GM18870 (cell line): Measurements from ENCODE around the gene CD247.

ENCODE experiments used
- ATAC-seq: cut with Tn5 transposase; IDR thresholded peaks from one replicate; pipeline ENCODE4 v1.9.1; 2021; ENCODE audit warnings: moderate library complexity; ENCODE audit not compliant: unreplicated experiment

CD247 gene

DNA sequence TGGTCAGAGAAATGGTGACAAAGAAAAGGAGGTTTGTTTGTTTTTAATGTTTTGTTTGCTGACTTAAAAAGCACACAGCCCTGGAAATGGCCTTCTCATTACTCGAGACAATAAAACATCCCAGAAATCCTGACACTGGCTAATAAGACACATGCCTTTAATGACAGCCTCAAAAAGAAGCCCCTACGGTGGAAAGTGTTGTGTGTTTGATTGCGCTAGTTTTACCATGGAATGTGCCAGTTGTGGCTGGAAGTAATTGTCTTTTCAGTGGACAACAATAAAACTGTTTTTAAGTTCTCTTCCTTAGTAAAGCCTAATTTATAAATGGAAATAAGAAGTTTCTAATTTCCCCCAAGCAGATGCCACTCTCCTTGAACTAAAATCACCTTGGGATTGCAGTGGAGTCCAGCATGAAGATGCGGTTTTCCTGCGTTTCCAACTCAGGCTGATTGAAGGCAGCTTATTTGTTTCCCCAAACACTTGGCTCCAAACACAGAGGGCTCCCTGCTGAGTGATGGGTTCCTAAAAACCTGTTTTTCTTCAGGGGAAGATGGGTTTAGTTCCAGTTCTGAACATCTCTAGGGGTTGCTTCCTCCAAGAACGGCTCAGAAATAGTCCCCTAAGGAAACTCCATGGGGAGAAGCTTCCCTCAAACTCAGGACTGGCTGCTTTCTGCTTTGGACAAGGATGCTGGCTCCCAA is 54.3 kb downstream of the CD247 start:
- ATAC-seq: no peak

DNA sequence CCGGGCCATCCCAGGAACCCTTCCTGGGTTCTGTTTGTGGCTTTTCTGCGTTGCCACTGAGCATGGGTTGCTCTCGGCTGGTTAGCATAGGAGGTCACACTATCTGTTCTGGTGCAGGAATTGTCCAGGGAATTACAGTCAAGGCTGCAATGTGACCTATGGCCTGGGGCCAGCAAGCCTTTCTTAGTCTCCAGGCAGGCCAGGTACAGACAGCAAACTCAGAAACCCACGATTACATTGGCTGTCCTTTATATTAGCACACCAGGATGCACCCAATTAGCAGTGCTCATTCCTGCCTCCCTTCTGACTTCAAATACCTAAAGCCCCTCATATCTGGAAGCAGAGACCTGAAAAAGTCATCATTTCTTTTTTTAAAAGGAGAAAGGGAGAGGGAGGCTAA is 55.2 kb downstream of the CD247 start:
- no peak for ATAC-seq

DNA sequence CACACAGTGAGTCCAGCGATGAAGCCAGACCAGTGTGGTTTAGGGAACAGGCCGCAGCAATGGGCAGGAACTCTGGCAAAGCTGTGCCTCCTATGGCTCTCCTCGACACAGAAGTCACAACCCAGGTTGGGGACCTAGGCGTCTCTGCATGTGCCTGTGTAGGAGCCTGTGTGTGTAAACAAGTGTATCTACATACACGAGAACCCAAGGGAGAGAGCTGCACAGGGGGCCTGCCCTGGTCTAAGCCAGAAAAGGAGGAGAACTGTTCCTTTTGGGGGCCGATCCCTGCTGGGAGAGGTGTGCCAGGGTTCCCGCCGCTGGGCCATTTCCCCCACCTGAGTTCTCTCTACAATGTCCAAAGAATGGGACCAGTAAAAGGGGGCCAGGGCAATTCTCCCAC is 56.0 kb downstream of the CD247 start:
- ATAC-seq: no peak

DNA sequence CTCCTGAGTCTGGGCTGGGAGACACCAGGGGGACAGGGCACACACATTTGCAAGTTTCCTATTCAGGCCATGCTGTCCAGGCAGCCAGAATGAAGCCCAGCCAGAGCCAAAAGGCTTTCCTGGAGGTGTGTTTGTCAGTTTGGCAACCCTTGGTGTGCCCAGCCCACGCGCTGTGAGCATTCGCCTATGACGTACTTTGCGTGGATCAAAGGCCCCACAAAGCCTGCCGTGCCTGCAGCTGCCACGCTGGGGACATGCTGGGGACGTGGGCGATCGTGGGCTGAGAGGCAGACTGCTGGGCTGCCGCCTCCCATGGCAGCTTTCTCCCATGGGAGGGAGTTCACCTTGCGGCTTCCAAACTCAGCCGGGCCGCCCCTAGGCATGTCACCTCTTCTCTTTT is 57.5 kb downstream of the CD247 start:
- no peak for ATAC-seq

DNA sequence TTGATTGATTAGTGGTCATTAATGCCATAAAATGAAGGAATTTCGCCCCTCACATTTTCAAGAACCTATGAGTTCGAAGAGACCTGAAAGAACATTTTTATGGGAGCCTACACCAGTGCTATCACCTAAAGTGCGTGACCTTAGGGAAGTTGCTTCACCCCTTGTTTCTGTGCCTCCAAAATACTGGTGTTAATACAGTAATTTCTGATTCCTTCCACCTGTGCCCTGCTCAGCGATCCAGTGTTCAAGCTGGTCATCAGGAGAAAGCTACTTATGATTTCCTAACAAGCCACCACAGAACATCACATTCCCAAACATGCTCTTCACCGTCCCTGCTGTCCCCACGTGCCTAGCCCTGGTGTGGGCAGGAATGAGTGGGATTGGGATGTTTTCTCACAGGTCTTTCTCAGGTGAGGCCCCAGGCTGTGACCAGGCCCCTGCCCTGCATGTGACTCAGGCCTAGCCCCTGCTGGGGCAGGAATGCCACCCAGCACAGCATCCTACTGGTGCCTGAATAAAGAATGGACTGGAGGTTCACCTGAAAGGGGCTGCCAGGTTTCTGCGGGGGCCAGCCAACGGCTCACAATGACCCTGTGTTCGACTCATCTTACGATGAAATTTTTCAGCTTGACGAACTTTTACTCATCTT is 60.3 kb downstream of the CD247 start:
- no peak for ATAC-seq

DNA sequence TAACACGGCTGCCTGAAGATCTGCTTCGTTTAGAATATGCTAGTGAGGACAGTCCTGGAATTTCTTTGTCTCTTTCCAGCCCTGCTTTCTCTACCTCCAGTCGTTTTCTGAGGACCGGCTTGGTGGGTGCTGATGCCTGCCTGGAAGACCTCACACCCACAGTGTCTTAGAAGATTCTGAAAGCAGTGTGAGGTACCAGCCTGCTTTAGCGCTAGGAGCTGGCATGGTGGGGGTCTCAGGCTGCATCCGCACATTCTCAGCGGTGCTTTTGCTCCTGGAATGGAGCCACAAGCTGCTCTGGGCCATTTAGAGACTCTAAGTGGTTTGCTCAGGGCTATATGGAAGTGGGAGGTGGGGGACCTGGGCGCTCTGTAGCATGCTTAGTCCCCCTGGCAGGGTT is 61.4 kb downstream of the CD247 start:
- ATAC-seq: no peak

DNA sequence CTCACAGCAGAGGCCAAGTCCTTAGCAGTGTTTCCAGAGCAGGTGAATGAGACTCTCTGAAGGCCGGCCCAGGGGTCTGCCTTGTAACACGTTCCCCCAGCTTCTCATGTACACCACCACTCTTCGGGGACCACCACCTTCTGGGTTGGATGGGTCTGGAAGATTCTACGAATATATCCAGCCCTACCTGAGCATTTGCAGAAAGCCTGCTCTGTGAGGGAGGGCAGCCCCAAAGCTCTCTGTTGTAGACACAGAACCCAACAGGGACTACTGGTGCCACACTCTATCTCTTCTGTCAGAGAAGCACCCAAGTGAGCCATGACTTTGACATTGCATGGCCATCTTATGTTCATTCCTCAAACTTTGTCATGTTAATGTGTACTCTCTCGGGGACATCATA is 61.8 kb downstream of the CD247 start:
- ATAC-seq: no peak

DNA sequence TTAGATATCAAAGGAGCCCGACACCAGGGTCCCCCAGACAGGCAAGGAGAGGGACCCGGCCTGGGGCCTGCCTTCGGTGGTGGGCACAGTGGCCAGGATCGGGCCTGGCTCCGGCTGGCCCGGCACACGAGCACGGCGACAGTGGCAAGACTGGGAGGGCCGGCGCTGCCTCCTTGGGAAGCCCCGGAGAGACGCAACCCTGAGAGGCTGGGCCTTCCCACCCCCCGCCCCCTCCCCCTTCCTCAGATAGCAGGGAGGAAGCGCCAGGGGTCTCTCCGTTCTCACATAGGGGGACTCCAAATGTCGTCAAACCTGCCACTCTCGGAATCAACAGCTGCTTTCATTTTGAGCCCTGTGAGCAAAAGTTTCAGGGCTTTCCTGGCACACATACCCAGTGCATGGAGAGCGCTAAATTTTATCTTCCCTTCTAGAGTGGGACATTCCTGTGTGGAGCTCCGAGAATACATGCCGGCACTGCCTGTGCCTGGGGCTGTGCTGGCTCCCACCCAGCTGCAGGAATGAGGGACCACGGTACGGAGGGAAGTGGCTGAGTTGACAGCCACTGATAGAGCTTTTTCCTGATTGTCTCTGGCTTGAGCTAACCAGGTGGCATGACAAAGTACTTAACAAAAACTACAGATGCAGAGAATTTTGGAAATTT is 62.4 kb downstream of the CD247 start:
- no peak for ATAC-seq

DNA sequence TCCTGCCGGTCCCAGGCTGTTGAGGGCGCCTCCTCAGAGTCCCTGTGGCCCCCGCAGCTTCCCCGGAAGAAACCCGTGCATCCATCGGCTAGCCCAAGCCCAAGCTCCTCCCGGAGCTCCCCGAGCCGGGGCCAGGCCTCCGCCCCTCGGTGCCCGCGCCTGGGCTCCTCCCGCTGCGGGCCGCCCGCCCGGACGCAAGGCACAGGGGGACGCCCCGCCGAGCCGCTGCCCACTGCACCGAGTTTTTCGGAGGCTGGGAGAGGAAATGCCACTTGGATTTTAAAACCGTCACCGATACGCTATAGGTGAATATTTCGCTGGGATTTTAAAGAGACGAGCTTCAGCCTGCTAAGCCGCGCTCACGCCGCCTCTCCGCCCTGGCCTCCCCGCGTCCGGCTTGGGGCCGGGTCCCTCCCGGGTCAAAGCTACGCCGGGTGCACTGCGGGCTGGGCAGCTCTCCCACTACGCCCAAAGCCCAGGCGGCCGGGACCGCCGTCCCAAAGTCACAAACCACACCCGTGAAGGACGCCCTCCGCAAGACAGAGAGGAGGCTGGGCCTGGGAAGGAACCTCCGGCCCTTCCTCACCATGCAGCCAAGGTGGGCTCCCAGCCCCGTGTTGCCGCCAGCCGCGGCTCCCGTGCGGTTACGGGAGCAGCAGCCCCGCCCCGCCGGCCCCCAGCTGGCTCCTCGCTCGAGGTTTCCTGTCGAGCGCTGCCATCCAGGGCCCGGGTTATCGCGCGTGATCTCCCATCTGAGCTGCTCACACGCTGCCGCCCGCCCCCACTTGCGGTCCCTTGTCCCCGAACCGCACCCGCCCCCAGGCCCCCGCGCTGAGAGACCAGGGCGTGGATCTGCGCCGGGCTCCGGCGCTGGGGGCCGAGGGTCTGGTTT is 63.2 kb downstream of the CD247 start:
- ATAC-seq: no peak

DNA sequence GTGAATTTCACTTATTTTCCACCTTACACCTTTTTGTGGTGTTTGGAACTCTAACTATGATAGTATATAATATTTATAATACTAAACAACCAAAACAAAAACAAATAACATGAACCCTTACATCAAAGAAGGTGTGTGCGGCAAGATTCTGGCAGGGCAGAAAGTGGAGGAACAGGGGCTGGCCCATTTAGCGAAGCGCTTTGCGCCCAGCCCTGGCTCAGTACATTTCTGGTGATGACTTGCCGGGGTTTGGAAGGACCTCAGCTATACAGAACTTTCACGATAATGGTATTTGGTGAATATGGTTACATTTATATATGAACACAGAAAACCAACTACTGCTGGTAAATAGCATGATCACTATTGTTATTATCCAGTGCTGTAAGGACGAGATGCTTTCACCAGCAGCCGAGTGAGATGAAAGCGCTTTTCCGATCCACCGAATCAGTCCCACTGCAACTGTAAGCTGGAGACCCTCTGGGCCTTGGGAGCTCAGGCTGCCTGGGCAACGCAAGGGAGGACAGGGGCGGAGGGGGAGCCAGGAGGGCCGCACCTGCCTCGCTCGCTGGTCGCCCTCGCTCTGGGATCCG is 63.9 kb downstream of the CD247 start:
- no peak for ATAC-seq

DNA sequence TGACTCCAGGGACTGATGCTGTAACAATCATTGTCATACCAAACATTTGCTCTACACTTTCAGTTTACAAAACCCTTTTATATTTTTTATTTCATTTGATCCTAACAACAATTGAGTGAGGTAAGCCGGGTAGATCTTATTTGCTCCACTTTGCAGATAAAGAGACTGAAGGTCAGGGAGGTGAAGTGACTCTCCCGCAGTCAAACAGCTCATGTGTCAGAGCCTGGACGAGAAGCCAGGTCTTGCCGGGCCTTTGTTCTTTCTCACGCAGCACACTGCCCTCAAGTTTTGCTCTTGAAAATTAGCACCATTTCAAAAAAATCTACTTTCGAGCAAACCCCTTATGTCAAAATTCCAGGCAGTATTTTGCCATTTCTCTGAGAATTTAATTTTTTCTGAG is 65.2 kb downstream of the CD247 start:
- ATAC-seq: no peak

DNA sequence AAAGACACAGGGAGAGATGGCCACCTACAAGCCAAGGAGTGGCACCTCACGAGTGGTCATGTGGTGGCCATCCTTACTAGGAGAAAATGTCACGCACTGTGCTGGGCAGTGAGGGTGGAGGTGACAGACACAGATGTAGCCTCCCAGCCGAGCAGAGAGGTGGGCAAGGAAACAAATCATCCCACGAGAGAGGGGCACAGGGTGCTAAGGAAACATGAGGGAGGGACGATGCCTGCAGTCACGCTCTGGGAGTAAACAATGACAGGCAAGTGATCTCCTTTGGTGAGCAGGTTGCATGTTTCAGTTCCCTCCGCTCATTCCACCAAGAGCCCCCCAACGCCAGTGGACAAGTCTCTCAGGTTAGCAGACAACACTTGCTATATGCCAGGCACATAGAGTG is 65.8 kb downstream of the CD247 start:
- ATAC-seq: no peak

DNA sequence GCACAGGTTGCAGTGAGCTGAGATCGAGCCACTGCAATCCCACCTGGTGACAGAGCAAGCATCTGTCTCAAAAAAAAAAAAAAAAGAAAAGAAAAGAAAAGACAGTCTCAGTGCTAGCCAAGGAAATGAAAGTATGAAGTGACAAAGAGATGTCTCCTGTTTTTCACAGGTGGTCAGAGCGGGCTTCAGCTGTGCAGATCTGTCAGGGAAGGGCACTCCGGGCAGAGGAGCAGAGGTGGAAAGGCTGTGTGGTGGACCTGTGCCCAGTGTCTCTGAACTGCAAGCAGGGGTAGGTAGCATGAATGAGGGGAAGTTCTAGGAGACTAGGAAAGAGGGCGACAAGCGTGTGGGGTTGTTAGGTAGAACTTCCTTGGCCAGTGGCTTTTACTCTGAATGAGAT is 67.5 kb downstream of the CD247 start:
- ATAC-seq: no peak

DNA sequence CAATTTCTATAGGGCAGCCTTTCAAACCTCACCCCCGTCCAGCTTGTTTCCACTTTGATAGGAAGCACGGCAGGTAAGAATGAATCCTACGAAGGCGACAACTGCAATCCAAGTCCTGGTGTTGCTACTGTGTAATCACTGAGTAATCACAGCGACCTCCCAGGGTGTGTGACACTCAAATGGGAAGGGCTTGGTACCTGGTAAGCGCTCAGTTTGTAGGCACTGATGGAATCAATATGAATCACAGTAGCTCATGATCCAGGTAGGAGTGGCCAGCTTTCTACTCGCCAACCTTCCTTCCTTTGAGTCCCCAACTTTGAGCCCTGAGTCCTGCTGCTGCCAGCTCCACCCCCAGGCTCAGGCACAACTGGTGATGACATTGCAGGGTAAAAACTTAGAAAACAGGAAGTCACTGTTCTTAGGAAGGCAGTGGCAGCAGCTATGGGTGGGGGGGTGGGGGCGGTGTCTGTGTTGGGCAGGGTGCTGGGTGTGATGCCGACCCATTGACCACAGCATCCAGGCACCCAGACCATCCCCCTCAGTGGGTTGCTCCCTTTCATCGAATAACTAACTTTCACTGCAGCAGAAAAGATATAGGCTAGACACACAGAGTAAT is 70.7 kb downstream of the CD247 start:
- peak; percentile 61 for ATAC-seq

DNA sequence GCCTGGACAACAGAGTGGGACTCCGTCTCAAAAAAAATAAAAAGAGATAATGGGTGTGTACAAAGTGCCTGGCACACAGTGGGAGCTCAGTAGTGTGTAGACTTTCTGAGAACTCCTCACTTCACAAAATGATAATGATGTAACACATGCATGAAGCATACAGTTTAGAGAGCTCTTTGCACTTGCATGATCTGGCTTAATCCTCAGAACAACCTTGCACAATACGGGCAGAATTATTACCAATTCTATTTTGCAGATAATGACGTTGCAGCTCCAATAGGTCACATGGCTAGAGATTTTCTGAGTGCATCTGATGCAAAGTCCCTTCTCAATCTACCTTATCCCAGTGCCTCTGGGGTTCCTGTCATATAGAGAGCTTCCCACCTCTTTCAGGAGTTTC is 71.4 kb downstream of the CD247 start:
- no peak for ATAC-seq

DNA sequence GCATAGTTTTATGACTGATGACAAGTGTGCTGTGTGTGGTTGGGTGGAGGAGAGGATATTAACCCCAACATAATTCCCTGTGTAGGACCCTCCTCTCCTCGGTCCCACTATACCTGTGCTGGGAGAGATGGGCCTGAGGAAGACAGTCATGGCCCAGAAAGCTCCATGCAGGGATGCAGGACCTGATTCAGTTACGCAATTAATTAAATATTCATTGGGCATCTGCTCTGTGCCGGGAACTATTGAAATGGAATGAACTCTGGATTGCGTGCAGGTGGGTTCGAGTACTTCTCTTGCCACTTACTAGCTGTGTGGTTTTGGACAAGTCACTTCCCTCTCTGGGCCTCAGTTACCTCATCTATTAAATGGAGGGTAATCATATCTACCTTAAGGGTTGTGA is 74.6 kb downstream of the CD247 start:
- ATAC-seq: no peak

DNA sequence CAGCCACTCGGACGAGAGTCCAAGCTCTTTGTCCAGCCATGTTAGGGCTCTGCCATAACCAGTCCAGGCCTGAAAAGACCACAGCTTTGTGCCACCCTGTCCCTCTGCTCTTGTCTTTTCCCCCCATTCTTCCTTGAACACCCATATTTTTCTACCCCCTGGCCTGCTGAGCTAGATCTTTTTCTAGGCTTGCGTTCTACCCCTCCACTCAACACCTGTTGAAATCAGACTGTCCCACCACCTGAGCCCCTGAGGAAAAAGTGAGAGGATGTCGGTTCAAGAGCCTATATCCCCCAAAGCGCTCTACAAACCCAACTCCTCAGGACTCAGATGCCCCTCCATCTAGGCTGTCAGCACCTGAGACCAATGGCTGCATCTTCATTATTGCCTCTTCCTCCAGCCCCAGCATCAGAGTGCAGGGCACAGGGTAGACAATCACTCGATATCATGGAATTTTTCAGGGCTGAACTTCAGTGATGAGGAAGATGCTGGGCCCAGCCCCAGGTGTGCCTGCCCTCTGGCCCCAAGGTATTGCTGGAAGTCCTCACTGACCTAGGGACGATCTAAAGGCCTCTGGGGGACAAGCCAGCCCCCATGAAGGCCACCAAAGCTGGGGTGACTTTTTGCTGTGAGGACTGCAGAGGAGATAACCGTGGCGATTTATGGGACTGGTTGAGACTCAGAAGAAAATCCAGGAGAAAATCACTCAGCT is 75.3 kb downstream of the CD247 start:
- no peak for ATAC-seq

DNA sequence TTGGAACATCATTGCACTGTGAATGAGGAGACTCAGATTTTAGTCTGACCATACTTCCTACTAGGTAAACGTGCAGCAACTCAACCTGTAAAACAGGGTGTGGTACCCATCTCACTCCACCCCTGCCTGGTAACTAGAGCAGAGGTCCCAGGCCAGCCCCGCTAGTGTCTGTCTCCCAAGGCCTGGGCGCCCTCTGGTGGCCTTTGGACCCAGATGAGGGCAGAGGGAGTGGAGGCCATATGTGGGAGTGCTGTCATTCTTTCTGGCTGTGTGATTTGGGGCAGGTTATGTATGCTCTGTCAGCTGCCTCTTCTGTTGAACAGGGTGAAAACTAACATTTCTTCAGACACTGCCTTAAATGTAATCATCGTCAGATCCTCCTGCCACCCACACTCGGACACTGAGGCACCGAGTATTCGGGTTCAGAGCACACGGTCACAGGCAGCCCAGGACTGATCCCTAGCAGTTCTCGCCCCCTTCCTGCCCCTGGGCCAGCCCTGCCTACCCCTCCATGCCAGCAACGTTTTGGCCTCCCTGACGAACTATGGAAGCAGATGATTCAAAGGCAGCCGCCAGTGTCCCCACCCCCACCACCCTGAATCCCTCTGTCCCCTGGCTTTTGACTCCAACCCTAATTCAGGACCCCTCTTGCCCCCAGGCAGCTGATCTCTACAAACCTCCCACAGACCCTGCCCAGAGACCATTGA is 76.0 kb downstream of the CD247 start:
- ATAC-seq: no peak

DNA sequence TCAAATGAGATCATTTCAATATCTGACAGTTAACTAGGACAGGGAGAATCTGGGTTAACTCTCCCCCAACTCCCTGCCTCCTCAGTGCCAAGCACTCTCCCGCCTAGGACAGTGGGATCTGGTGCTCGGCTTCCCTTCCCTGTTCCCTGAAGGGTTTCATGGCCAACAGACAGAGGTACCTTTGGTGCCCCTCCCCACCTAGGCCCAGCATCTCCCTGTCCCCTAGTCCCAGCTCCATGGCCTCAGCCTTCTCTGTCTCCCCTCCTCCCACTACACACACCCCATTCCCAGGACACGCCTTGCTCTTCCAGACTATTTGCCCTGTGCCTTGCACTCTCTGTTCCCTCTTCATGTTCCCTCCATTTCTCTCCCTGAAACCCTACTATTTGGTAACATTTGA is 77.1 kb downstream of the CD247 start:
- ATAC-seq: no peak
